Sigmoid colon (tissue), 7 donors: ENCODE measurements around the gene SH3RF2. TPM values are rescaled to one million over a fixed set of nuclear protein-coding genes. Genes with fewer than 3 reads are reported as not detected.

Experiments
- DNase-seq: peaks from one replicate; pipeline ENCODE4 v3.0.0-alpha.2; 2019
- H3K27ac ChIP-seq, 4 donors: fragments of 200-600 bp; sonication (generic); one replicate each; pipeline ENCODE4 v1.5.1; 2016 to 2019; ENCODE audit warnings: mild to moderate bottlenecking in 1 of 4
- H3K27me3 ChIP-seq, 3 donors: fragments of 200-600 bp; sonication (generic); one replicate each; pipeline ENCODE4 v1.5.1; 2019; ENCODE audit warnings: mild to moderate bottlenecking in 1 of 3
- H3K36me3 ChIP-seq, 4 donors: fragments of 200-600 bp; sonication (generic); one replicate each; pipeline ENCODE4 v1.5.1; 2016 to 2019
- H3K4me1 ChIP-seq, 4 donors: fragments of 200-600 bp; sonication (generic); one replicate each; pipeline ENCODE4 v1.5.1; 2017 to 2019
- H3K4me3 ChIP-seq, 4 donors: fragments of 200-600 bp; sonication (generic); one replicate each; pipeline ENCODE4 v1.5.1; 2017 to 2019; ENCODE audit warnings: mild to moderate bottlenecking in 2 of 4, moderate library complexity in 1 of 4
- H3K9me3 ChIP-seq, 4 donors: fragments of 200-600 bp in 3 of 4; sonication (generic) in 3 of 4; one replicate each; pipeline versions ENCODE4 v1.5.1 to v1.6.1; 2013 to 2019
- CTCF ChIP-seq, 4 experiments: fragments of 450-650 bp in 3 of 4; fragments of 200-600 bp in 1 of 4; IDR thresholded peaks; one replicate each; pipeline ENCODE4 v1.5.1; 2016 to 2019; ENCODE audit warnings: antibody characterized with exemption in 4 of 4, mild to moderate bottlenecking in 3 of 4, moderate library complexity in 2 of 4
- EP300 ChIP-seq, 4 donors: sonication (generic); formaldehyde crosslinking; IDR thresholded peaks; one replicate each; pipeline ENCODE4 v1.6.1; 2017; ENCODE audit warnings: antibody characterized with exemption in 4 of 4
- POLR2A ChIP-seq, 2 donors: fragments of 450-650 bp; IDR thresholded peaks; one replicate each; pipeline ENCODE4 v1.6.1; 2016; ENCODE audit warnings: antibody characterized with exemption in 2 of 2, mild to moderate bottlenecking in 2 of 2, moderate library complexity in 2 of 2
- POLR2AphosphoS5 ChIP-seq, 4 donors: sonication (generic); formaldehyde crosslinking; IDR thresholded peaks; one replicate each; pipeline ENCODE4 v1.6.1; 2017; ENCODE audit warnings: antibody characterized with exemption in 4 of 4
- WGBS, 2 donors: extraction: QIAGEN DNeasy Blood & Tissue Kit; methylation state at CpG; one replicate each; pipeline ENCODE4 v1.1.7; 2013; 5-methylcytosine and 5-hydroxymethylcytosine counted together
- intact Hi-C: fragments of 100-400 bp; cut with DNase I; formaldehyde crosslinking; loops from one replicate; pipeline ENCODE4 v1.15.1; 2023
- polyA plus RNA-seq, 3 donors: library from polyadenylated mRNA; stranded (reverse); fragments of 200-250 nt; gene quantifications; one replicate each; pipeline ENCODE4 v1.2.3, GENCODE V29; 2013
- total RNA-seq, 4 donors: library from RNA; depleted of rRNA; stranded (reverse); fragments of >200 nt; gene quantifications; one replicate each; pipeline ENCODE4 v1.1.0, GENCODE V29; 2016
- donor health status: healthy with polysubstance abuse.
- donor health status: Bipolar disorder and iron deficiency.
- donor health status: healthy.

SH3RF2 gene
- total and polyA plus RNA-seq, 7 donors: 0.28 to 37.9 (median 1.4) TPM

GRCh38 chr5:146088098-146088497, 151.7 kb downstream of the SH3RF2 start:
- Histone ChIP-seq H3K27ac (no peak overlapping the region), H3K4me1 (no peaks in the 10 kb centered on the region), H3K27me3 (no peaks in the 10 kb centered on the region), H3K9me3 (no peaks in the 10 kb centered on the region), H3K4me3 (no peak overlapping the region), H3K36me3 (no peaks in the 10 kb centered on the region)
- DNase-seq: no peak
- 95 to 96% methylated on average over 3 of the region's 3 CpGs for WGBS, 2 donors
- intact Hi-C loops: no loop called here
- TF ChIP-seq EP300 (IDR thresholded peaks at IDR 0.05) (no peak), POLR2AphosphoS5 (IDR thresholded peaks at IDR 0.05) (no peak), CTCF (IDR thresholded peaks at IDR 0.05) (no peak), POLR2A (IDR thresholded peaks at IDR 0.05) (no peak)

- H3K4me3 ChIP-seq: no peak overlapping the region
- TF ChIP-seq POLR2AphosphoS5 (IDR thresholded peaks at IDR 0.05): no peak
- TF ChIP-seq CTCF (IDR thresholded peaks at IDR 0.05): no peak
- no peak for TF ChIP-seq POLR2A (IDR thresholded peaks at IDR 0.05)
- H3K9me3 ChIP-seq: no peaks in the 10 kb centered on the region
- no peaks in the 10 kb centered on the region for H3K4me1 ChIP-seq
- no peaks in the 10 kb centered on the region for H3K27me3 ChIP-seq
- H3K27ac ChIP-seq: no peak overlapping the region
- intact Hi-C loops: no loop called here
- H3K36me3 ChIP-seq: no peaks in the 10 kb centered on the region
- no peak for DNase-seq
Observed at GRCh38 chr5:146089287-146089686, 152.9 kb downstream of the SH3RF2 start.

DNA sequence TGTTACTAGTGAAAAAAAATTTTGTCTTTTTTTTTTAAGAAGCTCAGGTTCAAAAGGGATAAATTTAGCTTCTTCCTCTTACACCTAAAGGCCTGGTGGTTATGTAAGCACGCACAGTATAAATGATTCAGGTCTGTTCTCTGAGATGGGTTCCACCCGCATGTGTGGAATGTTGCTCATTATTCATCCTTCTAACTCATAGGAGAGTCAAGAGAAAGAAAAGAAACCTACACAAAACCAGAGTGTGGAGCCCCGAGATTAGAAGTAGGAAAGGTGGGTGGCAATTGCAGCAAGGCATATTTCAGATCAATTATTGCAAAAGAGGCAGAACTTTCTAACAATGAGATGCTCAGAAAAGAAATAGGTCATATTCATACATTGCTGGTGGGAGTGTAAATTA, 155.5 kb downstream of the SH3RF2 start:
- no peak overlapping the region for H3K4me3 ChIP-seq
- no peak overlapping the region for H3K27ac ChIP-seq
- no peak for DNase-seq
- H3K9me3 ChIP-seq: no peaks in the 10 kb centered on the region
- intact Hi-C loops: no loop called here
- H3K36me3 ChIP-seq: no peaks in the 10 kb centered on the region
- H3K4me1 ChIP-seq: no peaks in the 10 kb centered on the region
- WGBS, 2 donors: 86 to 90% methylated on average over 3 of the region's 3 CpGs
- TF ChIP-seq CTCF (IDR thresholded peaks at IDR 0.05) (no peak), POLR2AphosphoS5 (IDR thresholded peaks at IDR 0.05) (no peak), POLR2A (IDR thresholded peaks at IDR 0.05) (no peak), EP300 (IDR thresholded peaks at IDR 0.05) (no peak)
- no peaks in the 10 kb centered on the region for H3K27me3 ChIP-seq

GRCh38 chr5:146098047-146098446, 161.7 kb downstream of the SH3RF2 start:
- no peaks in the 10 kb centered on the region for H3K9me3 ChIP-seq

More at GRCh38 chr5:146098047-146098446, 161.7 kb downstream of the SH3RF2 start:
- Histone ChIP-seq H3K4me1 (no peaks in the 10 kb centered on the region), H3K36me3 (no peaks in the 10 kb centered on the region), H3K4me3 (no peak overlapping the region), H3K27me3 (no peaks in the 10 kb centered on the region), H3K27ac (no peak overlapping the region)
- no peak for DNase-seq
- WGBS, 2 donors: 81 to 88% methylated on average over 6 of the region's 6 CpGs
- intact Hi-C loops: no loop called here
- TF ChIP-seq EP300 (IDR thresholded peaks at IDR 0.05): no peak
- TF ChIP-seq CTCF (IDR thresholded peaks at IDR 0.05): no peak
- no peak for TF ChIP-seq POLR2AphosphoS5 (IDR thresholded peaks at IDR 0.05)
- no peak for TF ChIP-seq POLR2A (IDR thresholded peaks at IDR 0.05)
